ENCODE data around the gene TRIM2.

The TRIM2 gene

DNA sequence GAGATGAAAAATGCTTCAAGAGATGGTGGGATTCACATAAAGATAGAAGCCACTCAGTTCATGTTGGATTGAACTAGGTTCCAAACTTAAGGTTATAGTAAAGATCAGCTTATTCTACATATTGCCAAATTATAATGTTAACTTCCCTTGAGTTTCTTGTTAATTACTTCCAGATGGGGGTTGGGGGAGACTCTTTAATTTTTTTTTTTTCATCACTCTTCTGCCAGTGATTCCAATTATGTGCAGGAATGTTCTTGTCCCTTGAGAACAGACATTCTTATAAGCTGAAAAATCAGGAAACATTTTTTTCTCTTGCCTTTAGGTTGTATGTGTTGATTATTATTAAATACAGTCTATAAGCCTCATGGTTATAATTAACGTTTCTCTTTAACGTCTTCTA, 170.2 kb downstream of the TRIM2 start:
- TF ChIP-seq ZNF274 (IDR thresholded peaks at IDR 0.05; ENCODE audit: low read depth, low read length) = no peak

DNA sequence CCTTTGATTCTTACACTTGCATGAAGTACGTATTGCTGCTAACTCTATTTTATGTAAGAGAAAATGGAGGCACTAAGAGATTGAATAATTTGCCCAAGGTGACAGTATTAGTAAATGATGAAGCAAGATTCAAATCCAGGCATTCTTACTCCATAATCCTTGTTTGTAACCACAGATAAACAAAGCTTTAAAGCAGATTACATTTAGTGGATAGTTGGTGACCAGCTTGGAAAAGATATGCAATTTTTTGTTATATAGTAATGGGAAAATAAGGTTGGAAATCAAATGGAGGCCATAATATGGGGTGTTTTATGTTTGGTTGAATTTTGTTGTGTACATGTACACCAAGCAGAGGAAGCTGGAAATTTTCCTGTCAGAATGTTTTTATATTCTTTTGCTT, 171.1 kb downstream of the TRIM2 start:
- TF ChIP-seq ZNF274 (IDR thresholded peaks at IDR 0.05; ENCODE audit: low read depth, low read length) = no peak
- no peak overlapping the region for H3K4me3 ChIP-seq (ENCODE audit: low read length)

More for the DNA sequence above, 170.2 kb downstream of the TRIM2 start:
- no peak overlapping the region for H3K4me3 ChIP-seq (ENCODE audit: low read length)

DNA sequence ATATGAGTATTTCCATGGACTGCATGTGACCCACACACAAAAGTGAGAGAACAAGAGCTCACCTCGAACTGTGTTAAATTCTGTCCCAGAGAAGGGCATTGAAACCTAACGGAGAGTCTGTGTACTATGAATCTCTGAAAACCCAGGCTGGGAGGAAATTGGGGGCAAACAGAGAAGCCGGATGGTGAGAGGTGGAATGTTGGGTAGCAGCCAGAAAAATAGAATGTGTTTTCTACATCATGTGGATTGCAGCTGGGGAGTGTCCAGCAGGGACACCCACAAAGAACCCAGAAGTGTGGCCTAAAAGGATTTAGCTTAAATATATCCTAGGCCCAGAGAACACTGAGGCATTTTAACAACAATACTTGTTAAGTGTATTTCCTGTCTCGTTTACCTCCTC, 178.9 kb downstream of the TRIM2 start:
- no peak for TF ChIP-seq ZNF274 (IDR thresholded peaks at IDR 0.05; ENCODE audit: low read depth, low read length)

DNA sequence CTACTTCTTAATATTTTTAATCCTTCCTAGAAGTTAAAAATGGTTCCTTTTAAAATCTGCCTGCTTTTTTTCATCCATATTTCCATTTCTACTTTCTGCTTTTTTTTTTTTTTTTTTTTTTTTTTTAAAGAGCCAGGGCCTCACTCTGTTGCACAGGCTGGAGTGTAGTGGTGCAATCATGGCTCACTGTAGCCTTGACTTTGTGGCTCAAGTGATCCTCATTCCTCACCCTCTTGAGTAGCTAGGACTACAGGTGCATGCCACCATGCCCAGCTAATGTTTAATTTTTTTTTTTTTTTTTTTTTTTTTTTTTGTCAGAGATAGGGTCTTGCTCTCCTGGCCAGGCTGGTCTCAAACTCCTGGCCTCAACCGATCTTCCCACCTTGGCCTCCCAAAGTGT, 179.9 kb downstream of the TRIM2 start:
- TF ChIP-seq ZNF274 (IDR thresholded peaks at IDR 0.05; ENCODE audit: low read depth, low read length) = no peak
- H3K4me3 ChIP-seq (ENCODE audit: low read length) = no peak overlapping the region

More for the DNA sequence above, 178.9 kb downstream of the TRIM2 start:
- no peak overlapping the region for H3K4me3 ChIP-seq (ENCODE audit: low read length)

DNA sequence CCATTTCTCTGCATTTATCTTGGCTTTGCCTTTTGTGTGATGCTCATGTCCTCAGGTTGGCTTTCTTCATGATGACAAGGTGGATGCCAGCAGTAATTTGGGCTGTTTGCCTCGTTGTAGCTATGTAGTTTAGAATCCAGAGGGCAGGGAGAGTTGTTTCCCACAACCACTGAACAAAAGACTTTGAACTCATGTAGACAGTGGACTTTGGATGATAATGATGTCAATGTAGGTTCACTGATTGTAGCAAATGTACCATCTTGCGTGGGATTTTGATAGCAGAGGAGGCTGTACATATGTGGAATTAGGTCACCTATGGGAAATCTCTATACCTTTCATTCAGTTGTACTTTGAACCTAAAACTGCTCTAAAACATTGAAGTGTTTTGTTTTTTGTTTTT, 181.5 kb downstream of the TRIM2 start:
- TF ChIP-seq ZNF274 (IDR thresholded peaks at IDR 0.05; ENCODE audit: low read depth, low read length) = no peak
- no peak overlapping the region for H3K4me3 ChIP-seq (ENCODE audit: low read length)

DNA sequence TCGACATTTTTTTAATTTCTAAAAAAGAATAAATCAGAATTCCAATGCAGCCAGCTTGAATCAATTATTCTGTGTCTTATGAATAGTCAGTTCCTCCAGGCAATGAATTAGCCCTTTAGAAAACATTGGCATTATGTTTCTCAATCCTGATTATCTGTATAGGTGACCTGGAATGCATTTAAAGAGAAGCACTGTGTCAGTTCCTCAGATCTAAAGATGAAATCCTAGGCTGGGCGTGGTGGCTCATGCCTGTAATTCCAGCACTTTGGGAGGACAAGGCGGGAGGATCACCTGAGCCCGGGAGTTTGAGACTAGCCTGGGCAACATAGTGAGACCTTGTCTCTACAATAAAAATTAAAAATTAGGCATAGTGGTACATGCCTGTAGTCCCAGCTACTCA, 183.7 kb downstream of the TRIM2 start:
- no peak overlapping the region for H3K4me3 ChIP-seq (ENCODE audit: low read length)
- TF ChIP-seq ZNF274 (IDR thresholded peaks at IDR 0.05; ENCODE audit: low read depth, low read length) = no peak

All from GM08714 (cell line).